SK-N-MC (cell line): Measurements from ENCODE around the gene DENND6A.

Experiments used
- EZH2 ChIP-seq: fragments of 200-600 bp; sonication (generic); IDR thresholded peaks from one replicate; pipeline ENCODE4 v1.6.1; 2017; ENCODE audit warnings: antibody characterized with exemption
- FOXP2 ChIP-seq: optimal IDR thresholded peaks from 2 replicates; pipeline ENCODE3; 2011; ENCODE audit warnings: mild to moderate bottlenecking, moderate library complexity; ENCODE audit not compliant: insufficient read depth; ENCODE audit errors: extremely low read length, control extremely low read depth
- POLR2AphosphoS5 ChIP-seq: IDR thresholded peaks from 2 replicates; pipeline ENCODE4 v1.6.1; 2012; ENCODE audit warnings: mild to moderate bottlenecking, low read depth, low read length, borderline replicate concordance

GRCh38 chr3:57616233-57616632 lies 76.6 kb downstream of the DENND6A start:
- TF ChIP-seq EZH2, result no peak
- no peak for TF ChIP-seq POLR2AphosphoS5
- TF ChIP-seq FOXP2, result no peak
